ENCODE measurements around the gene GLT1D1.

The GLT1D1 gene

DNA sequence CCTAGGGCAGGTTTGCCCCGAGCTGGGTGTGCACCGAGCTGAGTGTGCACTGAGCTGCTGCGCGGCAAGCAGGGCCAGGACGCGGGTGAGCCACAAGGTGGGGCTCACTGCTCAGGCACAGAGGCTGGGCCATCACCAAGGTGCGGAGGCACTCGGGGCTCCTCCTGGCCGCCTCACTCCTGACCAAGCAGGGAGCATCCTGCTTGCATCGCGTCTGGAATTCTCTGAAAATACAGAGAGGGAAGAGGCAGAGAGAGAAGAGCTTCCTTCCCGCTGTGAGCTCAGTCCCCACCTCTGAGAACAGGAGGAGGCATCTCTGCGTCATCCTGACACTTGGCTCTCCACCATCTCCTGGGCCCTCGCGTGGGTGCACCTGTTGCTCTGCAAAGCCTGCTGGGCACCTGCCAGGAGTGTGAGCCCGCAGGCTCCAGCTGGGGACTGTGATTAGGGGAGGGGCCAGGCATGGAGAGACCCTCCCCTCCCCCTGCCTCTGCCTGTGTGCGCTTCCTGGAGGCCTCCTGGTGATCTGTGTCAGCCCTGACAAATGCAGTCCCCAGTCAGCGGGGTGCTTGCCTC is 116.3 kb downstream of the GLT1D1 start:
- no peak for DNase-seq

DNA sequence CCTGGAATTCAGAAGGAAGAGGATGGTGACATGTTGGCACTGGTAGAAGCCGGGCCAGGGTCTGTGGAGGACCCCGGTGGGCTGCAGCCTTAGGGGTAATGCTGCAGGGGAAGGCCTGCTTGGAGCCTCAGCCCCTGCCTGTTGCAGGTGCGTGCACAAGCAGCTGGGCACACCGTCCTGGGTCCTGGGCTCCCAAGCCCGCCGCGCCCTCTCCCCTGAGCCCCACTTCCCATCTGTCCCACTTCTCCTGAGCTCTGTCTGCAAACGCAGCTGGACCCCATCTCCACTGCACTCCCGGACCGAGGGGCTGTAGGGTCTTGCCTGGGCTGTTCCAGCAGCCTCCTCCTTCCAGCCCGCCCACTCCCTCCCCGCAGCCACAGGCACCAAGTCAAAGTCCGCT is 116.8 kb downstream of the GLT1D1 start:
- no peak for DNase-seq

- no peak for DNase-seq
Observed at GRCh38 chr12:128970941-128971340, 117.7 kb downstream of the GLT1D1 start.

DNA sequence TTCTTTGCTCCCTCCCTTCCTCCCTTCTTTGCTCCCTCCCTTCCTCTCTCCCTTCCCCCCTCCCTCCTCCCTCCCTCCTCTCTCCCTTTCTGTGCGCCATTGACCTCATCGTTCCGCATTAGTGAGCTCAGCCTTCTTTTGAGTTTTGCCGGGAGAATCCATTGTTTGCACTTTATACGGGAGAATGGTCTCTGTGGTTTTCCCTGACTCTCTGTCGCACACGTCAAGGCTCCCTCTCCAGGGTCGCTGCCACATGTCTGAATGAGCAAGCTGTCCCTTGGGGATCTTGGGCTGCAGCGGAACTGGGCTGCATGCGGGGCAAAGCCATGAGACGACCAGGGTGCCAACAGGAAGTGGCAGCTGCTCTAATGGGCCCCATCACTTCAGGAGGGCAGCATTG is 118.5 kb downstream of the GLT1D1 start:
- no peak for DNase-seq

GRCh38 chr12:128973883-128974681 is 120.8 kb downstream of the GLT1D1 start:
- no peak for DNase-seq

DNA sequence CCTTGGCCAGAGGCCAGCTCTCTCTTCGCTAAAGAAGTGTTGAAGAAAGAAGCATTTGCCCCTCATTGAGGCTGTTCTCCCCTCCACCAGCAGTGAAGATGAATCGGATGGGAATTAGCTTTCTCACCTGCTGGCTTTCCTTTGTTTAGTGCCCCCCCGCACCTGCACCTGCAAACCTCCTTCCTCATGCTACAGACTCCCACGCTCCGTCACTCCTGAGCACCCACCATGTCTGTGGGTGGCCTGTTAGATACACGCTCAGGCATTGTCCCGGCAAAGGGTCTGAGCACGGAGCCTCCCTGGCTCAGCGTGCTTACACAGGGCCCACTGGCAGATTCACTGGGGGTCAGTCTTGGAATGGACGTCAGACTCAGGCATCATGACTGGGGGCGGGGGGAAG is 121.6 kb downstream of the GLT1D1 start:
- no peak for DNase-seq

GRCh38 chr12:128976120-128976738 is 123.0 kb downstream of the GLT1D1 start:
- DNase-seq = no peak

DNA sequence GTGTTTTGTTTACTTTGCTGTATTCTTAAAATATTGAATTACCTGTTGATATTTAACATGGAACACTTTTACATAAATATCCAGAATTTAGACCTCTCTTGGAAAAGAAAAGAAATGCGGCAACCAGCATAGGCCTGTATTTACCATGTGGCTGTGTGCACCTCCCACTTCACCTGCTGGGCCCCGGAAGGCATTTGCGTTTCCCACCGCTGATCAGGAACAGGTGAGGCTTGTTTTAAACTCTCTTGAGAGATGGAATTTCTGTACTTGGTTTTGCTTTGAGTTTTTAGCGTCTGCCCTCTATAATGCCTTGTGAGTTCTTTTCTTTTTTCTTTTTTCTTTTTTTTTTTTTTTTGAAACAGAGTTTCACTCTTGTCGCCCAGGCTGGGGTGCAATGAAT is 124.2 kb downstream of the GLT1D1 start:
- no peak for DNase-seq

- no peak for DNase-seq
Observed at GRCh38 chr12:128978067-128978466, 124.8 kb downstream of the GLT1D1 start.

- no peak for DNase-seq
Observed at GRCh38 chr12:128980623-128981022, 127.3 kb downstream of the GLT1D1 start.

DNA sequence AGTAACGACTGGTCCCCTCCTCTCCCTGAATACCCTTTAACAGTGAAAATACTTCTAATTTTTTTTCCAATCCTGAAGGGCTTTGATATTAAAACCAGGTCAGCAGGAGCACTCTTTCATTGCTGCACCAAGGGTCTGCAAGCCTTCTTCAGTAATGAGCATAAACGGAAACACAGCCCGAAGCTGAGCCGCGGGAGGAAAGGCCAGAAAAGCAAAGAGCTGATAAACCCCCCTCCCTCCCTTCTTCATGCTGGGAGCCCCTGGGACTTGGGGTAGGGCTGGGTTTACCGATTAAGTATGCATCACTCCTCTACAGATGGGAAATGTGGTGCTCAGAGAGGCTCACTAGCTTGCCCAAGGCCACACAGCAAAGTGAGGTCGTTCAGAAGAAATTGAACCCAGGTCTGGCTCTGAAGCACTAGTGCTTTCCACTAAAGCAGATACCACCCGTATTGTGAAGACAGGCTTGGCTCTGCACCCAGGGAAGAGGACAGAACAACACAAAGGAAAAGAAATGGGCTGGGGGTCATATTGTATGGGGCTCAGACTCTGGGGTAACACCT is 128.8 kb downstream of the GLT1D1 start:
- no peak for DNase-seq

DNA sequence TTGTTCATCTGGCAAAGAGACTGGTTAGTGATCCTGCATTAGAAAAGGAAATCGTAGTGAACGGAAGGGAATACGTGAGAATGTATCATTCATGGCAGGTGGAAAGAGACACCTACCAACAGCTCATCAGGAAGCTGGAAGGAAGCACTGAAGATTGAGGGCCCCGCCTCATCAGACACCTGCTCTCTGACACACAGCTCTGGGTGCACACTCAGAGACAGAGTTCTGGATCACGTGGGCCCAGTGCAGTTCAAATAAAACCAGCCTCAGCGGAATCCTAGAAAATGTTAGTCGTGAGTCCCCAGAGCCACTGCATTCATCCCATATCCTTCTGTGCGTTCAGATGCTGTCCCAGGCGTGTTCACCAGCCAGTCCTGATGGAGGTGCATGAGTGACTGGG is 129.7 kb downstream of the GLT1D1 start:
- DNase-seq = no peak

GRCh38 chr12:128983371-128983770 is 130.1 kb downstream of the GLT1D1 start:
- no peak for DNase-seq

DNA sequence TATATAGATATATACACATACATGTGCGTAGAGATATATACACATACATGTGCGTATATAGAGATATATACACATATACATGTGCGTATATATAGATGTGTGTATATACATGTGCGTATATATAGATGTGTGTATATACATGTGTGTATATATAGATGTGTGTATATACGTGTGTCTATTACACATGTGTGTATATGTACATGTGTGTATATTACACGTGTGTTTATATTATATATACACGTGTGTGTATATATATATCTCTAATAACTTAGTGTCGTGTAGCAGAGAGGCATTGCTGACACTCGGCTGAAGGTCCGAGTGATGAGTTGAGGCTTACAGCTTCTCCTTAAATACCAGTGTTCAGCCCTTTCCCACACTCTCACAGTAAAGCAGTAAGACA is 133.7 kb downstream of the GLT1D1 start:
- no peak for DNase-seq

GRCh38 chr12:128989287-128989686 is 136.0 kb downstream of the GLT1D1 start:
- DNase-seq = no peak

GRCh38 chr12:128991716-128992115 is 138.4 kb downstream of the GLT1D1 start:
- no peak for DNase-seq

GRCh38 chr12:128992116-128992515 is 138.8 kb downstream of the GLT1D1 start:
- no peak for DNase-seq

- no peak for DNase-seq
Observed at GRCh38 chr12:128992550-128992949, 139.3 kb downstream of the GLT1D1 start.

DNA sequence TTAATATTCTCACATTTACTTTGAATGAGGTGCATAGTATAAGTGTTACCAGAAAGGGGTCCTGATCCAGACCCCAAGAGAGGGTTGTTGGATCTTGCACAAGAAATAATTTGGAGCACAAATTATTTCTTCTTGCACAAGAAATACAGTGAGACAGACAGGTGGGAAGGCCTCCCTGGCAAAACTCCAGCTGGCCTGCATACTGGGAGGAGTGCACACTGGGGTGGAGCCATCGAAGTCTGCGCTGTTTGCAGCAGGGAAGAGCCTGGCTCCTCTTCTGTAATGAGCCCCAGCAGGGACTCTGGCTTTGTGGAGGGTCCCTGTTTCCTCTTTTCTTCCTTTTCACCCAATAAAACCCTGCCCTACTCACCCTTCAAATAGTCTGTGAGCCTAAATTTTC is 141.6 kb downstream of the GLT1D1 start:
- DNase-seq = no peak

DNA sequence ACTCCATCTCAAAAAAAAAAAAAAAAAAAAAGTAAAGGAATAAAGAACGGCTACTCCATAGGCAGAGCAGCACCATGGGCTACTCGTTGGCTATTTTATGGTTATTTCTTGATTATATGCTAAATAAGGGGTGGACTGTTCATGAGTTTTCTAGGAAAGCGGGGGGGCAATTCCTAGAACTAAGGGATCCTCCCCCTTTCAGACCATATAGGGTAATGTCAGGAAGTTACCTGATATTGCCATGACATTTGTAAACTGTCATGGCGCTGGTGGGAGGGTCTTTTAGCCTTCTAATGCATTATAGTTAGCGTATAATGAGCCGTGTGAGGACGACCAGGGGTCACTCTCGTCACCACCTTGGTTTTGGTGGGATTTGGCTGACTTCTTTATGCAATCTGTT is 142.3 kb downstream of the GLT1D1 start:
- DNase-seq = no peak

GRCh38 chr12:129001826-129002225 is 148.5 kb downstream of the GLT1D1 start:
- no peak for DNase-seq

GRCh38 chr12:129002427-129002826 is 149.1 kb downstream of the GLT1D1 start:
- DNase-seq = no peak

DNA sequence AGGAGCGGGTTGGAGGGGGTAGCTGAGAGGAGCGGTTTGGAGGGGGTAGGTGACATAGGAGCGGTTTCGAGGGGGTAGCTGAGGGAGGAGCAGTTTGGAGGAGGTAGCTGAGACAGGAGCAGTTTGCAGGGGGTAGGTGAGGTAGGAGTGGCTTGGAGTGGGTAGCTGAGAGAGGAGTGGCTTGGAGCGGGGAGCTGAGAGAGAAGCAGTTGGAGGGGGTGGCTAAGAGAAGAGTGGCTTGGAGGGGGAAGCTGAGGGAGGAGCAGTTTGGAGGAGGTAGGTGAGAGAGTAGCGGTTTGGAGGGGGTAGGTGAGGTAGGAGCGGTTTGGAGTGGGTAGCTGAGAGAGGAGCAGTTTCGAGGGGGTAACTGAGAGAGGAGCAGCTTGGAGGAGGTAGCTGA is 152.1 kb downstream of the GLT1D1 start:
- no peak for DNase-seq

GRCh38 chr12:129005829-129006228 is 152.6 kb downstream of the GLT1D1 start:
- no peak for DNase-seq

Data from CD4-positive, alpha-beta T cell treated with Interleukin-12 subunit alpha and Interleukin-12 subunit beta, for 1 hour (primary cell).